NT2/D1 (cell line): Measurements from ENCODE around the gene ASF1A.

Experiments used
- YY1 ChIP-seq: IDR thresholded peaks from 2 replicates; pipeline ENCODE4 v1.6.1; 2011; ENCODE audit not compliant: insufficient read length, insufficient read depth
- ZNF274 ChIP-seq: IDR thresholded peaks from 2 replicates; pipeline ENCODE4 v1.6.1; 2011; ENCODE audit warnings: mild to moderate bottlenecking, low read depth, low read length

- no peak for TF ChIP-seq YY1
- no peak for TF ChIP-seq ZNF274
Measured at GRCh38 chr6:118860880-118861279, 33.1 kb upstream of the ASF1A start.
